Upper lobe of left lung (tissue), 6 donors: ENCODE results near the gene SDCCAG8. TPM values are rescaled to one million over a fixed set of nuclear protein-coding genes. Genes with fewer than 3 reads are reported as not detected.

ENCODE experiments used
- ATAC-seq, 2 donors: fragments of 200-7000 bp; cut with Tn5 transposase; one replicate each; pipeline ENCODE4 v1.9.1; 2022; ENCODE audit warnings: mild to moderate bottlenecking in 2 of 2, moderate library complexity in 2 of 2; ENCODE audit not compliant: low FRiP score in 2 of 2
- DNase-seq, 2 donors: peaks; one replicate each; pipeline ENCODE4 v3.0.0-alpha.2; 2019 to 2020
- H3K27ac ChIP-seq, 4 donors: fragments of 200-600 bp; sonication (generic); one replicate each; pipeline ENCODE4 v1.5.1; 2016 to 2019
- H3K27me3 ChIP-seq, 4 donors: fragments of 200-600 bp; sonication (generic); one replicate each; pipeline ENCODE4 v1.5.1; 2017 to 2019
- H3K36me3 ChIP-seq, 4 donors: fragments of 200-600 bp; sonication (generic); one replicate each; pipeline ENCODE4 v1.5.1; 2016 to 2019
- H3K4me1 ChIP-seq, 4 donors: fragments of 200-600 bp; sonication (generic); one replicate each; pipeline ENCODE4 v1.5.1; 2018 to 2019
- H3K4me3 ChIP-seq, 4 donors: fragments of 200-600 bp; sonication (generic); one replicate each; pipeline ENCODE4 v1.5.1; 2017 to 2019; ENCODE audit warnings: mild to moderate bottlenecking in 2 of 4, moderate library complexity in 1 of 4
- H3K9me3 ChIP-seq, 4 donors: fragments of 200-600 bp; sonication (generic); one replicate each; pipeline ENCODE4 v1.5.1; 2018 to 2019
- EP300 ChIP-seq, 4 donors: sonication (generic); formaldehyde crosslinking; IDR thresholded peaks; one replicate each; pipeline ENCODE4 v1.5.1; 2017; ENCODE audit warnings: antibody characterized with exemption in 4 of 4, control low read depth in 2 of 4
- POLR2A ChIP-seq, 4 donors: fragments of 450-650 bp; IDR thresholded peaks; one replicate each; pipeline ENCODE4 v1.5.1; 2016 to 2017; ENCODE audit warnings: antibody characterized with exemption in 4 of 4, mild to moderate bottlenecking in 2 of 4
- POLR2AphosphoS5 ChIP-seq, 2 donors: sonication (generic); formaldehyde crosslinking; IDR thresholded peaks; one replicate each; pipeline ENCODE4 v1.5.1; 2017; ENCODE audit warnings: antibody characterized with exemption in 2 of 2
- WGBS, 2 donors: methylation state at CpG; one replicate each; pipeline ENCODE4 v1.1.5; 2017 to 2018; 5-methylcytosine and 5-hydroxymethylcytosine counted together
- total RNA-seq, 6 donors: library from RNA; depleted of rRNA in 4 of 6; stranded (reverse); fragments of >200 nt in 4 of 6; gene quantifications; one replicate each; pipeline versions ENCODE4 v1.1.0 to v1.2.1, GENCODE V29; 2016 to 2021
- TF ChIP-seq, protein P1 (sequence below), 6 experiments: fragments of 450-650 bp in 4 of 6; fragments of 200-600 bp in 2 of 6; sonication (generic) in 2 of 6; IDR thresholded peaks; one replicate each; pipeline ENCODE4 v1.5.1; 2016 to 2019; ENCODE audit warnings: antibody characterized with exemption in 6 of 6
- donor health status: DM: no; HTN: no; CAD: no; lungs with moderate emphysema.
- donor health status: DM: no; HTN: yes; CAD: no; lungs with severe emphysema.

Gene SDCCAG8
- total RNA-seq, 6 donors from 2014 or later: 52.5 to 295 (median 95.2) TPM

DNA sequence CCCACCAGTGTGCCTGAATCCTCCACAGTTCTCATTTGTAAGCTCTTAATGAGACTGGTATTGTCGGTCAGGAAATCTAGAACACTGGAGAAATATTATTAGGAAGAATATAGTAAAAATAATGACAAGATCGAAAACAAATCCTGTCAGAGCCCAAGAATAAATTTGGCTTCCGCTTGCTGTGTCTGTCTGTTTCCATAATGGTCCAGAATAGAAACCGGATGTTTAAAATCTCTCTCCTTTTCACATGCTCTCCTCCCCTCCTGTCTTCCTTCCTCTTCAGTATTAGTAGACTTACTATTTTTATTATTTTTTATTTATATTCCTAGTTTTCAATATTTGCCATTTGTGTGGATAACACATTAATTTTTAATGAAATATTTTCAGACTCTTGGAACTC, 187.7 kb downstream of the SDCCAG8 start:
- no peaks in the 10 kb centered on the region for H3K9me3 ChIP-seq
- peaks cover 8 to 35% (median 20%) of the 10 kb centered on the region in 4 donors for H3K4me1 ChIP-seq
- TF ChIP-seq POLR2A (IDR thresholded peaks at IDR 0.05) (no peak), EP300 (IDR thresholded peaks at IDR 0.05) (no peak), POLR2AphosphoS5 (IDR thresholded peaks at IDR 0.05) (no peak)
- TF ChIP-seq, protein P1, sequence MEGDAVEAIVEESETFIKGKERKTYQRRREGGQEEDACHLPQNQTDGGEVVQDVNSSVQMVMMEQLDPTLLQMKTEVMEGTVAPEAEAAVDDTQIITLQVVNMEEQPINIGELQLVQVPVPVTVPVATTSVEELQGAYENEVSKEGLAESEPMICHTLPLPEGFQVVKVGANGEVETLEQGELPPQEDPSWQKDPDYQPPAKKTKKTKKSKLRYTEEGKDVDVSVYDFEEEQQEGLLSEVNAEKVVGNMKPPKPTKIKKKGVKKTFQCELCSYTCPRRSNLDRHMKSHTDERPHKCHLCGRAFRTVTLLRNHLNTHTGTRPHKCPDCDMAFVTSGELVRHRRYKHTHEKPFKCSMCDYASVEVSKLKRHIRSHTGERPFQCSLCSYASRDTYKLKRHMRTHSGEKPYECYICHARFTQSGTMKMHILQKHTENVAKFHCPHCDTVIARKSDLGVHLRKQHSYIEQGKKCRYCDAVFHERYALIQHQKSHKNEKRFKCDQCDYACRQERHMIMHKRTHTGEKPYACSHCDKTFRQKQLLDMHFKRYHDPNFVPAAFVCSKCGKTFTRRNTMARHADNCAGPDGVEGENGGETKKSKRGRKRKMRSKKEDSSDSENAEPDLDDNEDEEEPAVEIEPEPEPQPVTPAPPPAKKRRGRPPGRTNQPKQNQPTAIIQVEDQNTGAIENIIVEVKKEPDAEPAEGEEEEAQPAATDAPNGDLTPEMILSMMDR (IDR thresholded peaks at IDR 0.05): no peak
- no peaks in the 10 kb centered on the region for H3K27me3 ChIP-seq
- peak overlapping the region in 1 of 4 donors; percentile 45 for H3K27ac ChIP-seq
- no peaks in the 10 kb centered on the region for H3K36me3 ChIP-seq
- no peak for ATAC-seq
- H3K4me3 ChIP-seq: no peak overlapping the region
- DNase-seq: no peak
- 46 to 48% methylated on average over 4 of the region's 4 CpGs for WGBS, 2 donors

DNA sequence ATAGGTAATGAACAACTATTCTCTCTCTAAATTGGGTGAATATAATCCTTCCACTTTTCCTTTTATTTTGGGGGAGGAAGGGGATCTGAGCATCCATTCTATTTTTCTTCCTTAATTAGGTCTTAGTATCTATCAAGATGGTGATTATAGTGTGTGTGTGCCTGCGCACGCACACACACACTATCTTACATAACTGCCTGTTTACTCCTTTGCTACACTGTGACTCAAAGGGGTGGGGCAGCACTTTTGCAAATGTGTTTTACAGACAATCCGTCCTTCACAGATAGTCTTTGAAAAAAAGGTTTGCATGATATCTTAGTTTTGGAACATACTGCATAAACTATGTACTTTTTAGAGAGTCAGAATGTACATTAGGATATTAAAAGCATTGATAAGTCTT, 191.5 kb downstream of the SDCCAG8 start:
- Histone ChIP-seq H3K4me3 (no peak overlapping the region), H3K27ac (no peak overlapping the region), H3K9me3 (no peaks in the 10 kb centered on the region), H3K27me3 (no peaks in the 10 kb centered on the region), H3K4me1 (peaks cover 8 to 31% (median 15%) of the 10 kb centered on the region in 4 donors), H3K36me3 (peaks cover 0 to 6% (median 0%) of the 10 kb centered on the region in 4 donors)
- no peak for TF ChIP-seq POLR2A (IDR thresholded peaks at IDR 0.05)
- no peak for TF ChIP-seq EP300 (IDR thresholded peaks at IDR 0.05)
- no peak for TF ChIP-seq POLR2AphosphoS5 (IDR thresholded peaks at IDR 0.05)
- TF ChIP-seq, protein P1 (IDR thresholded peaks at IDR 0.05): no peak
- peak in 1 of 2 donors; percentile 27 for DNase-seq
- WGBS, 2 donors: 38 to 46% methylated on average over 3 of the region's 3 CpGs
- peak in 1 of 2 donors; percentile 75 for ATAC-seq

- Histone ChIP-seq H3K36me3 (peaks cover 0 to 6% (median 0%) of the 10 kb centered on the region in 4 donors), H3K27ac (peak overlapping the region in 1 of 4 donors; percentile 37), H3K9me3 (no peaks in the 10 kb centered on the region), H3K4me1 (peaks cover 8 to 26% (median 15%) of the 10 kb centered on the region in 4 donors), H3K4me3 (no peak overlapping the region), H3K27me3 (no peaks in the 10 kb centered on the region)
- WGBS, 2 donors: 55 to 59% methylated on average over 4 of the region's 4 CpGs
- ATAC-seq (no peak), DNase-seq (no peak)
- TF ChIP-seq POLR2AphosphoS5 (IDR thresholded peaks at IDR 0.05): no peak
- no peak for TF ChIP-seq EP300 (IDR thresholded peaks at IDR 0.05)
- TF ChIP-seq, protein P1 (IDR thresholded peaks at IDR 0.05): no peak
- no peak for TF ChIP-seq POLR2A (IDR thresholded peaks at IDR 0.05)
These were observed 192.0 kb downstream of the SDCCAG8 start for GRCh38 chr1:243447844-243448243.

GRCh38 chr1:243449373-243449772, 193.5 kb downstream of the SDCCAG8 start:
- no peak overlapping the region for H3K27ac ChIP-seq
- WGBS, 2 donors: 91 to 93% methylated on average over 6 of the region's 6 CpGs
- H3K27me3 ChIP-seq: no peaks in the 10 kb centered on the region
- no peak for ATAC-seq
- DNase-seq: no peak
- H3K4me3 ChIP-seq: no peak overlapping the region
- peaks cover 0 to 6% (median 0%) of the 10 kb centered on the region in 4 donors for H3K36me3 ChIP-seq
- TF ChIP-seq POLR2A (IDR thresholded peaks at IDR 0.05): no peak
- no peak for TF ChIP-seq POLR2AphosphoS5 (IDR thresholded peaks at IDR 0.05)
- no peak for TF ChIP-seq EP300 (IDR thresholded peaks at IDR 0.05)
- TF ChIP-seq, protein P1 (IDR thresholded peaks at IDR 0.05): no peak
- H3K9me3 ChIP-seq: no peaks in the 10 kb centered on the region
- peaks cover 6 to 21% (median 9%) of the 10 kb centered on the region in 4 donors for H3K4me1 ChIP-seq

GRCh38 chr1:243452092-243452491, 196.3 kb downstream of the SDCCAG8 start:
- Histone ChIP-seq H3K4me3 (no peak overlapping the region), H3K27ac (no peak overlapping the region), H3K9me3 (no peaks in the 10 kb centered on the region), H3K4me1 (peaks cover 3 to 13% (median 9%) of the 10 kb centered on the region in 4 donors), H3K27me3 (no peaks in the 10 kb centered on the region), H3K36me3 (peaks cover 0 to 11% (median 0%) of the 10 kb centered on the region in 4 donors)
- ATAC-seq (peak in 1 of 2 donors; percentile 17), DNase-seq (no peak)
- 70 to 74% methylated on average over 2 of the region's 2 CpGs for WGBS, 2 donors
- TF ChIP-seq, protein P1 (IDR thresholded peaks at IDR 0.05): no peak
- TF ChIP-seq POLR2A (IDR thresholded peaks at IDR 0.05) (no peak), POLR2AphosphoS5 (IDR thresholded peaks at IDR 0.05) (no peak), EP300 (IDR thresholded peaks at IDR 0.05) (no peak)
